H1 (cell line): Measurements from ENCODE around the gene DPP10. TPM values are rescaled to one million over a fixed set of nuclear protein-coding genes. Genes with fewer than 3 reads are reported as not detected.

Experiments
- FOSL1 ChIP-seq: IDR thresholded peaks from 2 replicates; pipeline ENCODE4 v1.6.1; 2011; ENCODE audit warnings: mild to moderate bottlenecking, low read depth, low read length, moderate library complexity; ENCODE audit not compliant: insufficient read depth
- GTF2F1 ChIP-seq: IDR thresholded peaks from 2 replicates; pipeline ENCODE4 v1.6.1; 2012; ENCODE audit warnings: low read depth, low read length, improper control_type of control experiment, borderline replicate concordance
- SAP30 ChIP-seq: fragments of 300-600 bp; sonication (generic); IDR thresholded peaks from 2 replicates; pipeline ENCODE4 v1.7.1; 2012; ENCODE audit warnings: low read length, moderate library complexity, mild to moderate bottlenecking, inconsistent platforms; ENCODE audit not compliant: insufficient read depth, insufficient replicate concordance
- USF2 ChIP-seq: IDR thresholded peaks from 2 replicates; pipeline ENCODE4 v1.6.1; 2011; ENCODE audit warnings: low read length, improper control_type of control experiment
- YY1 ChIP-seq: IDR thresholded peaks from 2 replicates; pipeline ENCODE4 v1.6.1; 2011; ENCODE audit warnings: low read depth, mild to moderate bottlenecking, low read length
- polyA plus RNA-seq, 7 experiments: library from polyadenylated mRNA; depleted of rRNA in 3 of 7; stranded (reverse) in 5 of 7; unstranded in 2 of 7; fragments of >200 nt in 5 of 7; fragments of 200-250 nt in 2 of 7; gene quantifications; 1 replicate in 5 of 7; 2 replicates in 1 of 7; 4 replicates in 1 of 7; pipeline versions ENCODE4 v1.2.1 to v1.2.3, GENCODE V29; 2011 to 2013; ENCODE audit warnings: missing spikeins in 2 of 7, mixed read lengths in 2 of 7
- total RNA-seq: library from RNA; stranded (reverse); fragmentation: NEBNext Ultra II Directional; extraction: Animal tissue kit (Norgen Biotek cat#: 25700); gene quantifications from 2 replicates; pipeline ENCODE4 v1.2.1, GENCODE V29; 2021

DPP10 gene
- total and polyA plus RNA-seq, 2 of the 8 experiments (the other 6 are each of a cell fraction or from before 2014, with no cell fraction given): 3.3 to 7.2 TPM

GRCh38 chr2:115572746-115573145, 1130.3 kb downstream of the DPP10 start (continued):
- TF ChIP-seq SAP30: no peak
- TF ChIP-seq GTF2F1: no peak
- TF ChIP-seq FOSL1: no peak
- TF ChIP-seq USF2: no peak
- TF ChIP-seq YY1: no peak
